ENCODE measurements around the gene TSPYL1. TPM values are rescaled to one million over a fixed set of nuclear protein-coding genes. Genes with fewer than 3 reads are reported as not detected.
A peak's percentile ranks its signal among the peaks of the same experiment; 100 is the strongest.
"Not testable (repeated sequence)": the region's sequence is repeated elsewhere in the genome, so short reads cannot be mapped to it uniquely, and the experiment has no call there.

TSPYL1 gene
- total RNA-seq, 1 experiment from 2014 or later, result 57.9 TPM

DNA sequence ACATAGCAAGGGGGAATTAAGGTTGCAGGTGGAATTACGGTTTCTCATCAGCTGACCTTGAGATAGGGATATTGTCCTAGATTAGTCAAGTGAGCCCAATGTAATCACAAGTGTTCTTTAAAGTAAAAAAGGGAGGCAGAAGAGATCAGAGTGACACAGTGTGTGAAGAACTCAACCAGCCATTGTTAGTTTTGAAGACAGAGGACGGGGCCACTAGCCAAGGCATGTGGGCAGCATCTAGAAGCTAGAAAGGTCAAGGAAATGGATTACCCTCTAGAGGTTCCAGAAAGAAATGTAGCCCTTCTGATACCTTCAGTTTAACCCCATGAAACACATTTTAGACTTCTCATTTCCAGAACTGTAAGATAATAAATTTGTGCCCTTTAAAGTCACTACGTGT is 18.5 kb upstream of the TSPYL1 start:
- DNase-seq (ENCODE audit: low read depth), result no peak

DNA sequence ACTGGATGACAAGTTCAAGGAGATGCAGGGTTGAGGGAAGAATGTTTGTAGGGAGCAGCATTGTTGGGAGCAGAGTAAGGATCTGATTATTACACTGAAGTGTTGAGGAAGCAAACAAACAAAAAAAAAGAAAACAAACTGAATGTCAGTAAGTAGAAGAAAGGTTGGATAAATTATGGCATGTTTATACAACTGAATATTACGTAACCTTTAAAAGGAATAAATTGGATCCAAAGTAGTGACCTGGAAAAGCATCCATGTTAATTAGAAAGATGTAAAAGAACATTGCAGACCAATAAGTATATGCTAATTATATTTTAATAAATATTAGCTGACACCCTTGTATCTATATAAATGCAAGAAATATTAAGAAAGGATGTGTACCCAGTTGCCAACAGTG is 12.8 kb upstream of the TSPYL1 start:
- no peak for DNase-seq (ENCODE audit: low read depth)

DNA sequence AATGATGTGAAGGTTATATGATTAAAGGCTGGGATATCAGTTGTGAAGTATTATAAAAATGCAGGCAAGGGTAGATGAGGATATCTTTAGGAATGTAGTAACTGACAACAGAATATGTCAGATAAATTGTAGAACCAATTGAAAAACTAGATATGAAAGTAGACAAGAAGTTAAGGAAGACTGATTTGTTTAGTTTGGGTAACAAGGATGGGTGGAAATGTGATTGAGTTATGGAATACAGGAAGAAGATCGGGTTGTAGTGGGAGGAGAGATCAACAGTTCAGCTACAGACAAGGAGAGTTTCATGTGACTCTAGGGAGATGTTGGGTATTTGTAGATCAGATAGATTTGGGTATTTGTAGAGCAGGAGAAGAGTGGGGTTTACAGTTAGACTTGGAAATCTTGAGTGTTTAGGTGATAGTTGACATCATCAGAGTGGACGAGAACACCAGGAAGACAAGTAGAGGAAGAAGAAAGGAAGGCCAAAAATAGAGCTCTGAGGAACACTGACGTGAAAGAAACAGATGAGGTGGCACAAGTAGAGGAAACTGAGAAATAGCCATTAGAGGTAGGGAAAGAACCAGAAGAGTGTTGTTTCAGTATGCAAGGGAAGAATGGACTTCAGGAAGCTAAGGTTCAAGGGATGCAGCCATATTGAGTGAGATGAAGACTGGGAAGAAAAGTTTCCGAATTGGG is 12.1 kb upstream of the TSPYL1 start:
- DNase-seq (ENCODE audit: low read depth), result no peak

DNA sequence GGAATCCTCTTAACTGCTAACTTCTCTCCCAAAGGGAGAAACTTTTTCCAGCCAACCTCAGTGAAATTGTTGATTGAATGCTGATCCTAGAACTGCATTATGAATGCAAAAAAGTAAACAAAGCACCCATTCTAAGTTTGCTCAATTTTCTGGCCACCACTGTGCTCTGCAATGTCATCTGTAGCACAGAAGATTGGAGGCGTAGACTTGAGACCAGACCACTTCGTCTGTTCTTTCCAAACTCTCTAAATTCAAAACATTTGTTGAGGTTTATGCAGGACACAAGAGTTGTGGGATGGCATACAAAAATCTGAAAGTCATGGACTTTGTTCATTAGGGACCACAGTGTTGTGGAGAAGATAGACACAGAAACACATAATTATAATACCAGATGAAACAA is 11.1 kb upstream of the TSPYL1 start:
- DNase-seq (ENCODE audit: low read depth), result no peak

DNA sequence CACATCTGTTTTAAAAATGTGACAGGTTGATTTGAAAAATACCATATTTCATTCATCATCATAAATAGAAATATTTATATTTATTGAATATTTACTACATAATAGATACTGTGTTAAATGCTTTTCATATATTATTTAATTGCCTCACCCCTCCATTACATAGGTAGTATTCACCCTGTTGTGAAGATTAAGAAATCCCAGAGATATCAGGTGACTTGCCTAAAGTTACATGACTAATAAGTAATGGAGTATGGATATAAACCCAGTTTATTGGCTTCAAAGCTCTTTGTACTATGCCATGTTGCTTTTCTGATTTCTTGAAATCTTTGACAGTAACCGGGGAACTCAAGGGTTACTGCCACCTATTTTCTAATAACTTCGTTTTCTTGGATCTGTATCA is 10.1 kb upstream of the TSPYL1 start:
- no peak for DNase-seq (ENCODE audit: low read depth)

DNA sequence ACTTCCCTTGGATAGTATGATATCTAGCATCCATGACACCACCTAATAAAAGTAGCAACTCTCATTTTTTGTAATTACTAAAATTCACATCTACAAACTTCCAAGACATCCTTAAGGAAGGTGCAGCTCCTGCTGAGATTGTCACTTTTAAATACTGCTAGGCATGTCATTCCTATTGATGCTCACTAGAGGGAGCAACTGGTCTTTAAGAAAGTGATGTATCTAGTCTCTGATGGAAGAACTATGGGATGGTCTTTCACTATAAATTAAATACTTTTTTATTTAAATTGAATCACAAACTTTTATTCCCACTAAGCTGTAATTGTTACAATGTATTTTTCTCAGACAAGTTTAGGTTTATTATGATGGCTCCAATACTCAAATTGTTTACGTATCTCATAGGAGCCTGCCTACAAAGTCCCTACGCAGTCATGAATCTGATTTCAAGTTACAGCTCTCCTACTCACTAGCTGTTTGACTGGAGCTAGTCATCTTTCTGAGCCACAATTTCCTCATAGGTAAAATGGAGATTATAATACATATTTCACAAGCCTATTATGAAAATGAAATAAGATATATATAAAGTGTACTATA is 8.1 kb upstream of the TSPYL1 start:
- DNase-seq (ENCODE audit: low read depth), result peak; percentile 54

DNA sequence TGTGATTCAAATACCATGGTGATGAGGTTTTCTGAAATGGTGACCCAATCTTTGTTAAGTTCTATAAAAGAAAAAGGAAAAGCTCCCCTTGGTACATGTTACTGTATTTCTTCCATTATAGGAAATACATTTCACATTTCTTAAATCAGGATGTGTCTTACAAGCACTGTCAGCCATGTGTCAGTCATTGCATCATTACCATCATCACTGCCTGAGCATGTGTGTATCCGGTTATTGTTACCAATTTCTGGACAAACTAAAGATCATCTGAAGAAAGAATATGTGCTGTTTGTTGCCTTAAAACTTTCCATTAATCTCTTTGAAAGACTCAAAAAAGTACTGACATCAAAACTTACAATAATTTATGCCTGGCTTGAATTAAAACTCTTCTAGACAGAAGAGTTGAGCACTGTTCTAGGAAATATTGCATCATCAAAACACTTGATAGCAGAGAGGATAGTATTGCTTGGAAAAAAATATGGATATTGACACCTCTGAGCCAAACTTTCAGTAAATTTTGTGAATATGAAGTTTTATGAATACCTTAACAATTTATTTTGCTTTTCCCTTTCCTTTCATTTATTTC is 7.1 kb upstream of the TSPYL1 start:
- DNase-seq (ENCODE audit: low read depth), result no peak

DNA sequence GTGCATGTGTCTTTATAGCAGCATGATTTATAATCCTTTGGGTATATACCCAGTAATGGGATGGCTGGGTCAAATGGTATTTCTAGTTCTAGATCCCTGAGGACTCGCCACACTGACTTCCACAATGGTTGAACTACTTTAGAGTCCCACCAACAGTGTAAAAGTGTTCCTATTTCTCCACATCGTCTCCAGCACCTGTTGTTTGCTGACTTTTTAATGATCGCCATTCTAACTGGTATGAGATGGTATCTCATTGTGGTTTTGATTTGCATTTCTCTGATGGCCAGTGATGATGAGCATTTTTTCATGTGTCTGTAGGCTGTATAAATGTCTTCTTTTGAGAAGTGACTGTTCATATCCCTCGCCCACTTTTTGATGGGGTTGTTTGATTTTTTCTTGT is 5.3 kb upstream of the TSPYL1 start:
- not testable (repeated sequence) for DNase-seq (ENCODE audit: low read depth)

DNA sequence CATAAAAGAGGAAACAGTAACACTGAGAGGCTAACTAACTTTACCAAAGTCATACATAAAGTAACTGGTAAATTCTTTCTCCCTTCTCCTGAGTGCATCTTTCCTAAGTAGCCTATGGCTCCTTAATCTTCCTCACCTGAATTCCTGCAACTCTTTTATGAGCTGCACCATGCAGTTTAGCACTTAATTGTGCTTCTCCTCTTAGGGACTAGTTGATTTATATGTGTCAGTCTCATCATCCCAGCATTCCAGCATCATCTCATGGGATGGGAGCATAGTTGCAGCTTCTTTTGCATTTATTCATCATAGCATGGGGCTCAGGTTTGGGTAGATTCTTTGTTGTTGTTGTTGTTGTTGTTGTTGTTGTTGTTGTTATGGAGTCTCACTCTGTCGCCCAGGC is 3.5 kb upstream of the TSPYL1 start:
- DNase-seq (ENCODE audit: low read depth), result no peak

DNA sequence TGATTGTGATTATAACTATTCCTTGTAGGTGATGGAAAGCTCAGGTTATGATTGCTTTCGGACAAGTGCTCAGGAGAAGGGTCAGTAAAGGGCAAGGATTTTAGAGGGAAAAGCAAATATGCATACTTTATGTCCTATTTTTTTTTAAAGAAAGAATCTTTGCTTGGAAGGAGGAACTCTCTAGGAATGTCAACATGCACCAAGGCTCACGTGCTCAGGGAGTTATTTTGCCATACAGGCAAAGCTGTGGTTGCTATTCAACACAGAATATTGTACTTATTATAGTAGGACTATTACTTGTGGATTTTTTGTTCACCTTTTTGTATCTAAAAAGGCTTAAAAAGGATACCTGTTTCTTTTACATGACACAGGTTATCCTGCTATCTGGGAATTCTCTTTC is 3.0 kb upstream of the TSPYL1 start:
- no peak for DNase-seq (ENCODE audit: low read depth)

DNA sequence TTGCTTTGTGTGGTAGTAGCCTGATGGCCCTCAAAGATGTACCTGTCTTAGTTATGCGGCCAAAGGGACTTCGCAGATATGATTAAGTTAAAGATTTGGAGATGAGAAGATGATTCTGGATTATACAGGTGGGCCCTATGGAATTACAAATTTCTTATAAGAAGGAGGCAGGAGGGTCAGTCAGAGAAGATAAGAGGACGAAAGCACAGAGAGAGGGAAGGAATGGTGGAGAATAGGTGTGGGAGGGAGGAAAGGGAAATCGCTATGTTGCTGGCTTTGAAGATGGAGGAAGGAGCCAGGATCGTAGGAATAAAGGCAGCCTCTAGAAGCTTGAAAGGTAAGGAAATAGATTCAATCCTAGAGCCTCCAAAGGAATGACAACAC is 1.2 kb upstream of the TSPYL1 start:
- no peak for DNase-seq (ENCODE audit: low read depth)

DNA sequence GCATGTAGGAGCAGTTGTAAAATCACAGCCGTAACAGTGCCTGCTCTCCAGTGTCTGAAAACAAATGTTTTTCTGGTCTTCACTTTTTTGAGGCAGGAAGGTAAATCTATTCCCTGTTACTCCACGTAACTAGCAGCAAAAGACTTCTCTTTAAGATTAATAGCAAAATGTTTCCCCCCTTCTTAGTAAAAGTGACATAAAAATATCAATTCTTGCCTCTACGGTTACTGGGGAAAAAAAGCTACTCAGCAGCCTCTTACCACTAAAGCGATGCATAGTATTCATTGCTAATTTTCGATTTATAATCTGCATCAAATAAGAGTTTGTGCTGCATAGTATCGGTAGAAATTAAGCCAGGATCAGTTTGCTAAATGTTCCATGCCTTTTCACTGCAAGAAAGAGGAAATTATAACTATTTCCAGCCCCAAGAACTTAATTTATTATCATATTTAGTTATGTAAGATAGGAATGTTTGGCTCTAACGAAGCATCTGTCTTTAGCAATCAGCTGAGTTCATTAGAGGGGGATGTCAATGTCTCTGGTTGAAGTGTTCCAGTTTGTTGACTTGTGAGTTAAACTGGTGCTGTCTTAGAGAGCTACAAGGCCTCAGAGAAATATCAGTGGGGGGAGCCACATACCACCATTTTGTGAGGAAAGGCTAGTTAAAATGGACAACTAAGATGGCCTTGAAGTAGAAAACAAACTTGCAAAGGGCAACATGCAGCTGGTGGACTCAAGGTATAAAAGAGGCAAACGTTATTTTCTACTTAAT is 617 bp upstream of the TSPYL1 start:
- DNase-seq (ENCODE audit: low read depth), result peak; percentile 25

DNA sequence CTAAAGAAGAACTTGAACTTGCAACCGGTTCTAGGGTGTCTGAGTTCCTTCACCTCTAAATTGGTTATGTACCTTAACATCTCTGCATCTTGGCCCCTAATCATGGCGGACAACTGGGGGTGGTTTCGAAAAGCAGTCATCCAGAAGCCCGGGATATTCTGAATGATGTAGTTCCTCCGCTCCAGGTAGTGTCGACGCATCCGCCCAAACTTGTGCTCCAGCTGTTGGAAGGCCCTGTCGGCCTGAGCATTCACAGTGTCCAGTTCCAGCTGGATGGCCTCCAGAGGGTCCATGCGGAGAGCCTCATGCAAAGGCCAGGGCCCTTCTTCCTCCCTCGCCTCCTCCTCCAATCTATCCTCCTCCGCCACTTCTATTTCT is 887 bp downstream of the TSPYL1 start:
- no peak for DNase-seq (ENCODE audit: low read depth)

DNA sequence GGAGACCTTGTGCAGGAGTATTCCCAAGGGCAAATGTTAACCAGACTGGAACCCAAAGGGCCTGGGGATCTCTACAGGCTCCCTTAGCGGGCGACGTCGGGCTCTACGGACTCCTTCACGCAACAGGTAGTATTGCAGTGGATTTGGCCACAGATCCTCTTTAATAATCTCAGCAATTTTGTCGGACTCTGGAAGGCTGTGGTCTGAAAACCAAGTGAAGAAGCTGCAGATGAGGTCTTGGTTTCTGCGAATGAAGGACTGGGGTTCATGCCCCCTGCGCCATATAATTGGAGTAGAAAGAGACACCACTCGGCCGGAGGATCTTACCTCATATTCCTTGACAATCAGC is 1.3 kb downstream of the TSPYL1 start:
- no peak for DNase-seq (ENCODE audit: low read depth)

DNA sequence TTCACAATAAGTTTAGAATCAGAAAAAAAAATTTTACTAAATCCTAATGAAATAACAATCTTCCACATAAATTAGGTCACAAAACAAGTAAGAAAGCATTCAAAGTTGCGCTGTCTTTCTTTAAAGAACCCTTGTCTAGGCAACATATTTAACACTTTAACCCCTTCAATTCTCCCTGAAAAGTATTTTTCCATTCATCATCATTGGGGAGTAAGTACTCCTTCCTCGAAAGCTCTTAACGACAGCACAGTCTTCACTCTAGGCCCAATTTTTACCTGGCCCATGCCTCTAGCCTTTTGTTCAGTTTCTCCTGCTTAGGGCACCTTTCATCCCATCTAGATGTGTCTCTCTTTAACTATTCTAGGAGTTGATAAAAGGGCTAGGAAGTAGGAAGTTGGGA is 2.6 kb downstream of the TSPYL1 start:
- DNase-seq (ENCODE audit: low read depth), result no peak

DNA sequence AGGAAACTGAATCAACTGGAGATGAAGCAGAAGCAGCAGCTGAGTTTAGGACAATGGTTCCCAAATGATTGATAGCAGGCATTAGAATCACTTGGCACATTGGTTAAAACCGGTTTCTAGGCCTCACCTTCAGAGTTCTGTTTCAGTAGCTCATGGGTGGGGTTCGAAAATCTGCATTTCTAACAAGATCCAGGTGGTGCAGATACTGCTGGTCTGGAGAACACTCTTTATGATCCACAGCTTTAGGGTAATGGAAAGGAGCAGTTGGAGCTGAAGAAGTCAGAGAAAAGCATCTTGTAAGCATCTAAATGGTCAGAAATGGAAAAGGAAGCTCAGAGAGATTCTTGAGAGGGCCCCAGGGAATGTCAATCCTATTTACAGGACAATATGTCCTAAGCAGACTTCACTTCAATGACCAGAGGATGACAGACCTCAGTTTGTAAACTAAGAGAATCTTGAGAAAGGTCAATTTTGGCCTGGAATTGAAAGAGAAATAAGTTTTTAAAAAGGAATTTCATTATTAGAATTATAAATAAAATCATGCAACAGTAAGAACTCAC is 8.5 kb downstream of the TSPYL1 start:
- no peak for DNase-seq (ENCODE audit: low read depth)

DNA sequence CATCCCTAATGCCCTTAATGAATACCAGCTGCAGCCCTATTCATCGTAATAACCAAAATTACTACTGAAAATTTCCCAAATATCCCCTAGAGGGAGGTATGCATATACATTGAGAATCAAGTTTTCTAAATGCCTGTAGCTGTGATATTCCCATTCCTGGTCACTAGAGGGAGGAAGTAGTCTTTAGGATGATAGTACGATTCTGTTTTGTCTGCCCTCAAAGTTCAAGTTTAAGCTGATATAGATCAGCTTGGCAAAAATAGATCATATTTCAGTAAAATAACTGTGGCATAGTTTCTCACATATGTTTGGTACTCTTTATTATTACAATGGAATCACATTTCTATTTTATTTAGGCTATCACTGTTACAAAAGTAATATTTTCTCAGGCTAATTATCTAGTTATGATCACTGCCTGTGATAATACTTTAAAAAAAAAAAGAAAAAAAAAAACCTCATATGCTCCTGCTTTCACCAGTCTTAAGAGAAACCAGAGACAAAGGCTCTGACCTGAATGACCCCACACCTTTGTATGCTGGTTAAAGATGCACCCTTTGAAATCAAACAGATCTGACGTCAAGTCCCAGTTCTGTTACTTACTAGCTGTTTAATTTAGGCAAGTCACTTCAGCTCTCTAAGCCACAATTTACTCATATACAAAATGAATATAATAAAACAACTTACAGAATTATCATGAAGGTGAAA is 11.0 kb downstream of the TSPYL1 start:
- peak; percentile 82 for DNase-seq (ENCODE audit: low read depth)

DNA sequence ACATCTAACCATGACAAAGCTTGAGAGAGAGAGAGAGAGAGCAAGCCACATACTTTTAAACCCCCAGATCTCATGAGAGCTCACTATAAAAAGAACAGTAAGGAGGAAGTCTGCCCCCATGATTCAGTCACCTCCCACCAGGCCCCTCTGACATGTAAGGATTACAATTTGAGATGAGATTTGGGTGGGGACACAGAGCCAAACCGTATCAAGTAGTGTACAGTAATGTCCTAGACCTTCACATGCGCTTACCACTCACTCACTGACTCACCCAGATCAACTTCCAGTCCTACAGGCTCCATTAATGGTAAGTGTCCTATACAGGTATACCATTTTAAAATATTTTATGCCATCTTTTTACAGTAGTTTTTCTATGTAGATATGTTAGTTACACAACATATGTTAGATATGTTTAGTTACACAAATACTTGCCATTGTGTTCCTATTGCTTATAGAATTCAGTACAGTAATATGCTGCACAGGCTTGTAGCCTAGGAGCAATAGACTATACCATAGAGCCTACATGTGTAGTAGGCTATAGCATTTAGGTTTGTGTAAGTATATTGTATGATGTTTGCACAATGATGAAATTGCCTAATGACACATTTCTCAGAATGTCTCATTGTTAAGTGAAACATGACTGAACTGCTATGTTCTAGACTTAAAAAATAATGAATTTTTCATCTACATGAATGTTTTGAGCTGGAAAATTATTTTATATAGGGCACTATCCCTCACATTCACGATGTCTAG is 11.7 kb downstream of the TSPYL1 start:
- DNase-seq (ENCODE audit: low read depth), result no peak

DNA sequence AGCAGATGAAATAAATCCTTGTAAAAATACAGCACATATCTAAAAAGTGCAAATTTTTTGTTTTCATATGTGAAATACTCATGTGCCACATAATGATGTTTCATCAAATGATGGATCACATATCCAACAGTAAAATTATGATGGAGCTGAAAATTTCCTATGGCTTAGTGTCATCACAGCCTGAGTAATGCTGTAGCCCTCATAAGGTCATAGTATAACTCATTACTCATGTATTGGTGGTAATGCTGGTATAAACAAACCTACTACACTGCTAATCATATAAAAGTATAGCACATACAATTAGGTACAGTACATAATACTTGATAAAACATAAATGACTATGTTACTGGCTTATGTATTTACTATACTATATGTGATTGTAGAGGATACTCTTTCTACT is 12.9 kb downstream of the TSPYL1 start:
- peak; percentile 19 for DNase-seq (ENCODE audit: low read depth)

DNA sequence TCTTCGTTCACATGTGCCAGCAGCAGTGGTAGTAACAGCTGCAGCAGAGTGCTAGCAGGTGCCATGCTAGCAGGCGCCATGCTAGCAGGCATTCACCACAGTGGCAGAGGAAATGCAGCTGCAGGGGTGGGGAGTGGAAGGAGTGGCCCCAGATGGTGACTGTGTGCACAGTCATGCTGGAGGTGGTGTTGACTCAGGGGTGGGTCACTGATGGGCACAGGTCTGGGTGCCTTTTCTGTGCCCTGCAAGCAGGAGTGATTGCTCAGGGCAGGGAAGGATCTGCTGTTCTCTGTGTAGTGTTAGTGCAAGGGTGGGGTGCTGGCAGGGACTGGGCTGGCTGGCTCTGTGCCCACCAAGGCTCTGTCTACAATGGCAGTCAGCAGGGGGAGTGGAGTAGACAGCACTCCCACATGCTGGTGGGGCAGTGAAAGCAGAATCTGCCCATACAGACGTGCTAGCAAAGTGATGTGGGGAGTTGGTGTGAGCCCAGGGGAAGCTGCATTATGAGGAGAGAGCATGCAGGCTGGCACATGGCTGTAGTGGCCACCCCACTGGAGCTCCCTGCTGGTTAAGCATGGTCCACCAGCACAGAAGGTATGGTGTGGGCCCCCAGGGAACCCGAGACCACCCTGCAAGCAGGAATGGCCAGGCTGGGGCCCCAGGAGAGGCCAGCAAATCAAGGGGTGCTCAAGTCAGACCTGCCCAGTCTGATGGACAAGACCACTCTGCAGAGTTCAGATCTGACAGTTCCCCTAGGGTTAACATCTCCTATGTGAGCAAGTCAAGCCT is 14.5 kb downstream of the TSPYL1 start:
- DNase-seq (ENCODE audit: low read depth), result peak; percentile 71

All from RPMI7951 (cell line).